Measurements from ENCODE around the gene CACNA2D1. TPM values are rescaled to one million over a fixed set of nuclear protein-coding genes. Genes with fewer than 3 reads are reported as not detected.

CACNA2D1 gene
- total RNA-seq, 4 donors from 2014 or later: 17.7 to 22.0 (median 18.4) TPM

DNA sequence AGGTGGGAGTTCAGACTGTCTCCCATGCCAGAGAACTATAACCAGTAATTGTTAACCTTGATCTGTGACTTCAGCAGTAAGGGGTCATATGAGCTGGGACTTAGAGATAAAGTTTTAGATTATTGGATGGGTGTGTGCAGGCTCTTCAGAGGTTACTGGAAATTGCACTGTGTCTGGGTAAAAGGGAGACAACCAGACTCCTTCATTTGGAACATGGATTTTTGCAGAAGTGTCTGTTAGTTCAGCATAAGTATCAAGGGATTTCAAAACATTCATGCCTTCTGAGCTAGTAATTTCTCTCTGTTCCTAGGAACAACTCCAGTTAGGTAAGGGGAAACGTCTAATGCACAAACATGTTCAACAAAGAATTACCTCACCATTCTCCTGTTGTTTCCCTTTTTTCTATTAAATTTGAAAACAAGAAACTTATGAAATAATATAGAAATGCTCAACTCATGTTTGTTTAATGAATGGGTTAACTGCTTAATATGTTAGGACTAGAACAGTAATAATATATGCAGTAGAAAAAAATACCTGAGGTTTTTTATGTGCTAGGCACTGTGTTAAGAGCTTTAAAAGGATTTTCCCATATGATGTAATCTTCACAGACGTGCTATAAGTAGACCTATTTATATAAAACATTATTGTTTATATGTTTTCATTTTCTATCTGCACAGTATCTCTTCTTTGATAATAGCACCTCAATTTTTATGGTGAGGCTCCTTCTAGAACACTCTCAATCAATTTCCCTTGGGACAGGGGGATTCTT, 233.0 kb downstream of the CACNA2D1 start:
- no peak overlapping the region for H3K4me3 ChIP-seq
- no peaks in the 10 kb centered on the region for H3K27me3 ChIP-seq
- DNase-seq (ENCODE audit: low spot score in 2 of 2): no peak
- H3K36me3 ChIP-seq: no peaks in the 10 kb centered on the region
- WGBS, 2 donors: 58 to 62% methylated on average over 2 of the region's 2 CpGs
- peaks cover 0 to 12% (median 0%) of the 10 kb centered on the region in 4 donors for H3K9me3 ChIP-seq
- no peak overlapping the region for H3K27ac ChIP-seq
- peaks cover 0 to 17% (median 2%) of the 10 kb centered on the region in 4 donors for H3K4me1 ChIP-seq
- TF ChIP-seq EP300 (IDR thresholded peaks at IDR 0.05) (no peak), POLR2A (IDR thresholded peaks at IDR 0.05) (no peak)
- TF ChIP-seq, protein P1, sequence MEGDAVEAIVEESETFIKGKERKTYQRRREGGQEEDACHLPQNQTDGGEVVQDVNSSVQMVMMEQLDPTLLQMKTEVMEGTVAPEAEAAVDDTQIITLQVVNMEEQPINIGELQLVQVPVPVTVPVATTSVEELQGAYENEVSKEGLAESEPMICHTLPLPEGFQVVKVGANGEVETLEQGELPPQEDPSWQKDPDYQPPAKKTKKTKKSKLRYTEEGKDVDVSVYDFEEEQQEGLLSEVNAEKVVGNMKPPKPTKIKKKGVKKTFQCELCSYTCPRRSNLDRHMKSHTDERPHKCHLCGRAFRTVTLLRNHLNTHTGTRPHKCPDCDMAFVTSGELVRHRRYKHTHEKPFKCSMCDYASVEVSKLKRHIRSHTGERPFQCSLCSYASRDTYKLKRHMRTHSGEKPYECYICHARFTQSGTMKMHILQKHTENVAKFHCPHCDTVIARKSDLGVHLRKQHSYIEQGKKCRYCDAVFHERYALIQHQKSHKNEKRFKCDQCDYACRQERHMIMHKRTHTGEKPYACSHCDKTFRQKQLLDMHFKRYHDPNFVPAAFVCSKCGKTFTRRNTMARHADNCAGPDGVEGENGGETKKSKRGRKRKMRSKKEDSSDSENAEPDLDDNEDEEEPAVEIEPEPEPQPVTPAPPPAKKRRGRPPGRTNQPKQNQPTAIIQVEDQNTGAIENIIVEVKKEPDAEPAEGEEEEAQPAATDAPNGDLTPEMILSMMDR (IDR thresholded peaks at IDR 0.05): no peak

DNA sequence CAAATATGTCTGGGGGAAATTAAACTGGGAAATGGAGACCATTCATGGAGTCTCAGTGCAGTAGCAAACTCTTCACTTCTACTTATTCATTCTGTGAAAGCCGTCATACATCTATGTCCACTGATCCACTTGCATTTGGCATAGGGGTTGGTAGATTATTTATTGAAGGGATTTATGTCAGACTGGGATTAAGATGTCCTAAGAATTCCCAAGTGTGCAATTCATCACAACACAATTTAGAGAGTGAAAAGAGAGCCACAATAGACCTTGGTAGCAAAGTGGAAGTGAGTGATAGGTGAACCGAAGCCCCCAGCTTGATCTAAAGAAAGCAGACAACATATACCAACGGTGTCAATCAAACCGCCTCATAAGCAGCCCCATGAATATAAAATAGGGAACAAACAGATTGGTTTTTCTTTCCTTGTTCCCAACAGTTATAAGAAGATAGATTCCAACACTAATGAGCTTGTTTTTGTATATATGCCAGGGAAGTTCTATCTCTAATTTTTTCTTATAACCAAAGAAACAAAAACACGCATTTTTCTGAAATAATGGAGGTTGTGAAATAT, 234.3 kb downstream of the CACNA2D1 start:
- peaks cover 0 to 17% (median 2%) of the 10 kb centered on the region in 4 donors for H3K4me1 ChIP-seq
- 77 to 81% methylated on average over 5 of the region's 5 CpGs for WGBS, 2 donors
- TF ChIP-seq, protein P1 (IDR thresholded peaks at IDR 0.05): no peak
- TF ChIP-seq EP300 (IDR thresholded peaks at IDR 0.05) (no peak), POLR2A (IDR thresholded peaks at IDR 0.05) (no peak)
- no peak overlapping the region for H3K27ac ChIP-seq
- H3K9me3 ChIP-seq: peaks cover 0 to 12% (median 0%) of the 10 kb centered on the region in 4 donors
- DNase-seq (ENCODE audit: low spot score in 2 of 2): no peak
- no peak overlapping the region for H3K4me3 ChIP-seq
- H3K36me3 ChIP-seq: peaks cover 0 to 4% (median 0%) of the 10 kb centered on the region in 3 donors
- no peaks in the 10 kb centered on the region for H3K27me3 ChIP-seq

- Histone ChIP-seq H3K4me1 (peaks cover 0 to 4% (median 2%) of the 10 kb centered on the region in 4 donors), H3K4me3 (no peak overlapping the region), H3K36me3 (peaks cover 0 to 9% (median 0%) of the 10 kb centered on the region in 3 donors), H3K9me3 (no peaks in the 10 kb centered on the region), H3K27me3 (no peaks in the 10 kb centered on the region), H3K27ac (no peak overlapping the region)
- peak in 1 of 2 donors; percentile 30 for DNase-seq (ENCODE audit: low spot score in 2 of 2)
- 87% methylated on average over 4 of the region's 4 CpGs for WGBS, 2 donors
- TF ChIP-seq EP300 (IDR thresholded peaks at IDR 0.05): no peak
- no peak for TF ChIP-seq POLR2A (IDR thresholded peaks at IDR 0.05)
- TF ChIP-seq, protein P1 (IDR thresholded peaks at IDR 0.05): no peak
These were observed 238.9 kb downstream of the CACNA2D1 start for GRCh38 chr7:82204694-82205093.

GRCh38 chr7:82202965-82203364, 240.6 kb downstream of the CACNA2D1 start:
- DNase-seq (ENCODE audit: low spot score in 2 of 2): no peak
- Histone ChIP-seq H3K36me3 (peaks cover 0 to 9% (median 0%) of the 10 kb centered on the region in 3 donors), H3K9me3 (no peaks in the 10 kb centered on the region), H3K4me3 (no peak overlapping the region), H3K27me3 (no peaks in the 10 kb centered on the region), H3K27ac (no peak overlapping the region), H3K4me1 (no peaks in the 10 kb centered on the region)
- WGBS, 2 donors: 96 to 100% methylated on average over 7 to 9 of the region's 9 CpGs
- TF ChIP-seq, protein P1 (IDR thresholded peaks at IDR 0.05): no peak
- TF ChIP-seq POLR2A (IDR thresholded peaks at IDR 0.05) (no peak), EP300 (IDR thresholded peaks at IDR 0.05) (no peak)

GRCh38 chr7:82202107-82202506, 241.5 kb downstream of the CACNA2D1 start:
- Histone ChIP-seq H3K4me1 (no peaks in the 10 kb centered on the region), H3K36me3 (peaks cover 0 to 9% (median 0%) of the 10 kb centered on the region in 3 donors), H3K4me3 (no peak overlapping the region), H3K9me3 (no peaks in the 10 kb centered on the region), H3K27ac (no peak overlapping the region), H3K27me3 (no peaks in the 10 kb centered on the region)
- WGBS, 2 donors: 95 to 97% methylated on average over 13 of the region's 13 CpGs
- TF ChIP-seq POLR2A (IDR thresholded peaks at IDR 0.05): no peak
- DNase-seq (ENCODE audit: low spot score in 2 of 2): no peak
